SIG-M5 treated with dmso at 0.1 percent for 504 hours (cell line): Measurements from ENCODE around the gene FOXN3.
"Not testable (repeated sequence)": the region's sequence is repeated elsewhere in the genome, so short reads cannot be mapped to it uniquely, and the experiment has no call there.

Experiments used
- DNase-seq: peaks from one replicate; lab custom pipeline; 2025; ENCODE audit not compliant: unreplicated experiment; lab: John Stamatoyannopoulos, UW

The FOXN3 gene

DNA sequence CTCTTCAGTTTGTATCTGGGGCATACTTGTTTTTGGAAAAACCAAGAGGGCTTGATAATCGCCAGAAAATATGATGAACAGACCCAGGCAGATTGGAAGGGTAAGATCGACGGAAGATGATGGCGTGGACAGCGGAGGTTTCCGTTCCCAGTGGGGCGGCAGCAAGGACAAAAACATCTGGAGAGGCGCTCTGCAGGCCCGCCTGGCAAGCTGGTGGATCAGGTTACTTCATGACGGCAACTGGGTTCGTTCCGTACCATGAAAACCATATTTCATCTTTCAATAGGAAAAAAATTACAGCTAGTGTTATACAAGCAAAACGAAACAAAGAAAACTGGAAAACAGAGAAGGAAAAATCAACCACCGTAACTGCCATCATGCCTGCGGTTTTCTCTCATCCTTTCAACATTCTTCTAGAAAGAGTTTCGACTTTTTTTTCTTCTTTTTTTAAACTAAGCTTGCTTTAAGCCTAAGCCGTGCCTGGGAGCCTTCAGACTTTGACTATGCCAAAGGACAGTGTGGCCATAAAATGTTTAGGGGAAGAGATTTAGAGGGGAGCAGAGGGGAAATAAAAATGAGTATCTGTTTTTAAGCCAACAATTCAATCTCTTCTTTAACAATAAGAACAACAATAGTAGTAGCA, 210.5 kb downstream of the FOXN3 start:
- no peak for DNase-seq

DNA sequence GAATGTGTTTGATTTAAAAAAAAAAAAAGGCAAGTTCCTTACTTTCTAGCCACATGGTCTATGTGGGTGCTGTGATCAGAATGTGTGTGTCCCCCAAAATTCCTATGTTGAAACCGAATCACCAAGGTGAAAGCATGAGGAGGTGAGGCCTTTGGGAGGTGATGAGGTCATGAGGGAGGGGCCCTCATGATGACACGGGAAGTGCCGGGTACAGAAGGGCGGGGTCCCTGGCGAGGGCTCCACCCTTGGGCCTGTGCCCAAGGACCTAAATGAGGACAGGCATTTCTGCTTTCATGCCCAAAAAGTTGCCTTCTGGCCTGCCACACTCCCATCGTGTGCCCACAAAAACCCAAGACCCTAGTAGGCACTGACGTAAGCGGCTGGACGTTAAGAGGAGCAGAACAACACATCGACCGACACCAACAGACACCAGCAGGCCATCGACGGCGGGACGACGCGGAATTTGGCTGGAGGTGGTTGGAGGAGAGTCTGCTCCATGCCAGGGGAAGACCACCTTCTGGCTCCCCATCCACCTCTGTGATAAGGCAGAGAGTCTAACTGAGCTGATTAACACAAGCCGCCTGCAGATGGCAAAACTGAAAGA, 211.8 kb downstream of the FOXN3 start:
- DNase-seq, result no peak

DNA sequence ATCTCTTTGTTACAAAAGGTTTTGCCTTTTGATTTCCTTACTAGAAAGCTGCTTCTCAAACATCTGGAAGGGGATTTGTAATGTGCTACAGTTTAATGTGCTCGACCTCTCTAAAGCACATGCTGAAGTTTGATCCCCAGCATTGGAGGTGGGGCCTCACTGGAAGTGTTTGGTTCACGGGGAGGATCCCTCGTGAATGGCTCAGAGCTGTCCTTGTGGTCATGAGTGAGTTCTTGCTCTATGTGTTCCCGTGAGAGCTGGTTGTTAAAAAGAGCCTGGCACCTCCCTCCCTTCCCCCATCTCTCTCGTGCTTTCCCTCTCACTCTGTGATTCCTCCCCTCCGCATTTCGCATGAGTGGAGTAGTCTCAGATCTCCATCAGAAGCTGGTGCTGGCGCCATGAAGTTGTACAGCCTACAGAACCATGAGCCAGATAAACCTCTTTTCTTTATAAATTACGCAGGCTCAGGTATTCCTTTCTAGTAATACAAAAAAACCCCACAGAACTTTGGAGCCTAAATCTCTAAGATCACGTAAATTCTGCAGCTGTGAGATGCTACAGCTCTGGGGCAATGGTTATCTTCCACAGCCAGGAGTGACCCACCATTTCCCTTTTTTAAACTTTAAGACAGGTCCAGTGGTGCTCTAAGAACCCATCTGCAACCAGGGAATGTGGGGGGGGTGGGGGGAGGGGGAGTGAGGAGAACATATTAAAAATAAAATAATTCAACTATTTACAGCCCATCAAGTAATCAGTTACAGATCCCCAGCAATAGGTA, 214.4 kb downstream of the FOXN3 start:
- DNase-seq, result no peak

DNA sequence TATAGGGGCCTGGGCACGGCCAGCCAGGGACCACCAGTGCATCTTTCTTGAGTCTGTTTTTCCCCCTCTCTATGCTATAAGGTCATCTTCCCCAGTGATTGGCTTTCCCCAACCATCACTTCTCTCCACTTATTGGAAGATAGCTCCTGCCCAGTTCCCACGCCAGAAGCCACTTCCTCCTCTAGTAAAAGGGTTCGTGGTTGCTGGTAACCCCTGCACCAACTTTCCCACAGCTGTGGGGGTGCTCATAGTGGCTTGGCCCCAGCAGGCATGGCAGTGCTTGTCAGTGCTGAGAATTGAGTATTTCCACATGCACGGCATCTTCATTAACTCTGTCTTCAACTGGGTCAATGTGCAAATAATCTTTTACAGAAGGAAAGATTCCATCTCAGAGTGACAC, 215.4 kb downstream of the FOXN3 start:
- DNase-seq, result no peak

DNA sequence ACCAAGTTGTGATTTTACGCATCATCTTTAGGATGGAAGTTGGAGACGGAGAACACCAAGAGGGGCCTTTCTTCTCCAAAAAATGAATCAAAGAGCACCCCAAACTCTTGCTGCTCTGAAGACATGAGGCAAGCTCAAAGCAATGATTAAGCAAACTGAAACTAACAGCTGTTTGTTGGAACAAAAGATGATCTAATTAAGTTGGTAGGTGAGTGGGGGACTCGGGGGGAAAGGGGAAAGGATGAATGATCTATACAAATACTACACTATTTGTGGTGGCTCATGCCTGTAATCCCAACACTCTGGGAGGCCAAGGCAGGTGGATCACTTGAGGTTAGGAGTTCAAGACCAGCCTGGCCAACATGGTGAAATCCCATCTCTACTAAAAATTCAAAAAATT, 217.7 kb downstream of the FOXN3 start:
- DNase-seq, result not testable (repeated sequence)

DNA sequence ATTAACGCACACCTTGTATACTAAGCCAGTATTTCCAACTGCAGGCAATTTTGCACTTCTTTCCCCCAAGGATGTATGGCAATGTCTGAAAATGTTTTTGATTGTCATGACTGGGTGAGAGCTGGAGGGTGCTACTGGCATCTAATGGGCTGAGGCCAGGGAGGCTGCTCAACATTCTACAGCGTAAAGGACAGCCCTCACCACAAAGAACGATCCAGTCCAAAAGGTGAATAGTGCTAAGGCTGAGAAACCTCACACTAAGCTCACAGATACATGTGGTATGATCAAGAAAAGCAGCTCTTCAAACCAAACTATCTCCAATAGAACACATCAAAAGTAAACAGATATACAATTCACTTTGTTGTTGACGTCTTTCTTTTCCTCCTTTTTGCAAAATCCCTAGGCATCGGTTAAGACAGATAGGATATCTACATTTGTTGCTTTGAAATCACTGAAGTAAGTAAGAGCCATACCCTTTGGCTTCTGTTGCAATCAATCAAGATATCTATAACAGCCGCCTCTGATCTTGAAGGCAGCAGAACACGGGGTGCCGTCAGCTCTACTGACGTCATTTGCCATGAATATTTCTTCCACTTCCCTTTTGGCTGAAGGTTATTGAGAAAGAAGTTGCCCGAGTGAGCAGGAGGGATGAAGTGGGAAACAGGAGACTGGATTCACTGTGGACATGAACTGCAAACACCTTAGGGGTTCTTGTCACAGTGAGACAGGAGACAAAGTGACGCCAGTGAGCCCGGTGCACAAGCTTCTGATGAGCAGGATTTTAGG, 218.3 kb downstream of the FOXN3 start:
- peak; percentile 63 for DNase-seq

DNA sequence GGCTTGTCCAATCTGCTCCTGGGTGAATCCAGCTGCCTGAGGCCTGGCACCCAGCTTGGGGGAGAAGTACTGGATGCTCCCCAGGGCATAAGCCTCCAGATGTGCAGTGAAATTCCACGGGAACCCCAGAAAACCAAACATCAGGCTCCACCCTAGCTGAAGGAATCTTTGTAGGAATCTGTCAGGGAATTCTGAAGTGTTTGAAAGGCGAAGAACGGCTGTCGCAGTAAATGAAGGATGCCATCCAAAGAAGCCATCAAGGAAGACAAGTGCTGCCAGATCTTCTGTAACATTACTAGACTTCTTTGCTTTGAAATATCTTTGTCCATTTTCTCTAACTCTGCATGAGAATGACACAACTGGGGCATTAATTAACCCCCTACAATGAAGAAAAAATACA, 219.4 kb downstream of the FOXN3 start:
- DNase-seq, result no peak

DNA sequence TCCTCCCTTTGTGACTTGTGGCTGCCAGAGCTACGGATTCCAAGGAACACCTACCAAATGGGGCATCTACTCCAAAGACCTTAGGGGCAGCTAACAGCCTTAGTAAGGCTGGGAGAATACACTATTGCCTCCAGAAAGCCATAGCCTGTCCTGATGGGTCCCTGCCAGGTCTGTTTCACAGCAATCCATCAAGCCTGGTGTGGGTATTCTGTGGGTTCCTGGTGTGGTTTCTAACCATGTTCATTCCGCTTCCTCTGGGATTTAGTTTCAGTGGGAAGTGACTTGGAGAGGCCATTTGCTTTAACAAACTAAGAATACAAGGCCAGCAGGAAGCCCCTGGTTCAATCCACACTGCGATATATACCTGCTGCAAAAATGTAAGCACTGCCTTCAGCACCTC, 220.5 kb downstream of the FOXN3 start:
- DNase-seq, result no peak

DNA sequence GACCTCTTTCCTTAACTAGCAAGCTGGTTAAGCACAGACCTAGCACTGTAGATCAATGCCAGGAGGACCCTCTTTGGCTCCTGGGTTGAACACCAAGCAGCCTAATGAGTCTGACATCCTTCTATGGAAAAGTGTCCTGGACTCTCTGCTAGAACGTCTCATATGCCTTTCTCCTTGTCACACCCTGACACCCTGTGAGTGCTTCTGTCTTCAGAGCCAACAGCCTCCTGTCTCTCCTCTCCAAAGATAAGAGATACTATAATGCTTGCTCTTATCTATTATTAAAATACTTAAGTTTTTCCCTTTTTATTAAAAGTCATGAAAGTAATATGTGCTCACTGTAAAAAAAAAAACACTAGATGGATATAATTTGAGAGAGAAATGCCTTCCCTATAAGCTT, 222.7 kb downstream of the FOXN3 start:
- DNase-seq, result no peak

DNA sequence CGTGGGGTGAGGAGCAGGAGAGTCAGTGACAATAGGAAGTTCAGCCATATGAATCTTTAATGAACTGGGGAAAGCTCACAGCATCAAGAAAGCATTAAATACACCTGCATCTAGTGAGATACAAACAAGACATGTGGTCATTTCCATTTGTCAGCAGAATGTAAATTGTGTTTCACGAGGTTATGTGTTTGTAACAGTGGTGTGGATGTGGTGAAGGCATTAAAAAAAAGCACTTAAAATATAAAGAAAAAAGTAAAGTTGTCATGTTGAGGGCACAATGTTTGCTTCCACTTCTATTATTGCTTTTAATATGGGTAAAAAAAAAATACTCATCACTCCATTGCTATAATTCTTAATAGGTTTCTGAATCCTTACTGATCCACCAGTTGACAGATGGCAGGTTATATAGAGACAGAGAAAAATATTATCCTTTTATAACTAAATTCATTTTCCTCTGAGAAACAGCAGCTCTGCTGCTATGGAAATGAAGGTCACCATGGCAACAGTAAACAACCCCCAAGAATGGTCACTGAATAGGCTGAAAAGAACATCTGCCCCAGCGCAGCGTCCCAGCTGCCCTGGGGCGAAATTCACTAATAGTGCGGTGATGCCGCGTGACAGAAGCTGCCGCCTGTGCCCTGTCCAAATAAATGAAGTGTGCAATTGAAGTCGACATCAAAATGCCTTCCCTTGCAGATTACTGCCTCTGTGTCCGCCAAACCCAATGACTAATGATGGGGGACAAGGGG, 226.1 kb downstream of the FOXN3 start:
- no peak for DNase-seq

DNA sequence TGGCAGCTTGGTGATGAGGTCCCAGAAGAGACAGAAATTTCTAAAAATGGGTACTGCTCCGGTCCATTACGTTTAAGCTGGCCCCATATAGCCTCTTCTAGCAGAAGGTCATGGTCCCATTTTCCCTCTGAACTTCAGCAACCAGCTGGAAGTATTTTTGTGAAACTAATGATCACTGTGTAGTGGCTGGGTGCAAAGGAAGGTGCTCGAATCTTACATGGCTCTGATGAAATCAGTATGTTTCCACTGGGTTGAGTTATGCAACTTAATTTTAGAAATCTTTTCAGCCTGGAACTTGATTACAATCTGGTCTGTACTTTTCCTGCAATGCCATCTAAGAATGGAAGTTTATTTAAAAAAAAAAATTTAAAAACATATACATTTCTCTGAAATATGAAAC, 228.5 kb downstream of the FOXN3 start:
- no peak for DNase-seq

DNA sequence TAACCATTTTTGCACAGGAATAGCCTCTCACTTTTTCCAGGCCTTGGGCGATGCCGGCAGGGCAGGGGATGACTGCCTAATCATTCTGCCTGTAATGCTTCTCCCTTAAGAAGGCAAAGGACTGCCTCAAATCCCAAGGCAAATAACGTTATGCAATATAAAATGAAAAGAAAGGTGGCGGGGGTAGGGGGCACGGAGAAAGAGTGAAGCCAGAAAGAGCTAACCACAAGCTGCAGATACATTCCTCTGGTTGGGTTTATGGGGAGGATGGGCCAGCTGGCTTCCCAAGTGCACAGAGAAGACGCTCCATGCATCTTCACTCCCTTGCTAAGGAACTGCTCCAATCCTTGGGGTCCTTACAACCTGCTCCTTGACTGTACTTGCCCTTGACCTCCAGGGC, 229.5 kb downstream of the FOXN3 start:
- no peak for DNase-seq

DNA sequence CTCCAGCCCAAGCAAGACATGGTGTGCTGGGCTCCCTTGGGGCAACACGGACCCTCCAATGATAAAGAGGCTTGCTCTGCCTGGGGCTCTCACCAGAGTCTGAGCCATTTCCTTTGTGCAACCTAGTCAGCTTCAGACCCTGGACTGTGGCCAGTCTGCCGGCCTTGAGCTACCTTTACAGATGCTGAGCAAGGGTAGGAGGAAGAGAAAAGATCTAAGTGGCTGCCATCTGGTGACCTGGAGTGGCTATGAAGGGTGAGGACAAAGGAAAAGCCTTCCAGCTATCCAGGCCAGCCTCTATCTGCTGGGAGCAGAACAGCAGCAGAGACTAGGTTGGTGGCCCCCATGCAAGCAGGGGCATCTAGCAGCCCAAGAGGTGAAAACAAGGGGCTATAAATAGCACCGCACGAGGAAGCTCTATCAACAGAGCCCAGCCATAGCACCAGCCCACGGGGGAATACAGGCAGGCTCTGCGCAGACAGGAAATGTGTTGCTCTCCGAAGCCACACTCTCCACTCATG, 230.1 kb downstream of the FOXN3 start:
- no peak for DNase-seq

DNA sequence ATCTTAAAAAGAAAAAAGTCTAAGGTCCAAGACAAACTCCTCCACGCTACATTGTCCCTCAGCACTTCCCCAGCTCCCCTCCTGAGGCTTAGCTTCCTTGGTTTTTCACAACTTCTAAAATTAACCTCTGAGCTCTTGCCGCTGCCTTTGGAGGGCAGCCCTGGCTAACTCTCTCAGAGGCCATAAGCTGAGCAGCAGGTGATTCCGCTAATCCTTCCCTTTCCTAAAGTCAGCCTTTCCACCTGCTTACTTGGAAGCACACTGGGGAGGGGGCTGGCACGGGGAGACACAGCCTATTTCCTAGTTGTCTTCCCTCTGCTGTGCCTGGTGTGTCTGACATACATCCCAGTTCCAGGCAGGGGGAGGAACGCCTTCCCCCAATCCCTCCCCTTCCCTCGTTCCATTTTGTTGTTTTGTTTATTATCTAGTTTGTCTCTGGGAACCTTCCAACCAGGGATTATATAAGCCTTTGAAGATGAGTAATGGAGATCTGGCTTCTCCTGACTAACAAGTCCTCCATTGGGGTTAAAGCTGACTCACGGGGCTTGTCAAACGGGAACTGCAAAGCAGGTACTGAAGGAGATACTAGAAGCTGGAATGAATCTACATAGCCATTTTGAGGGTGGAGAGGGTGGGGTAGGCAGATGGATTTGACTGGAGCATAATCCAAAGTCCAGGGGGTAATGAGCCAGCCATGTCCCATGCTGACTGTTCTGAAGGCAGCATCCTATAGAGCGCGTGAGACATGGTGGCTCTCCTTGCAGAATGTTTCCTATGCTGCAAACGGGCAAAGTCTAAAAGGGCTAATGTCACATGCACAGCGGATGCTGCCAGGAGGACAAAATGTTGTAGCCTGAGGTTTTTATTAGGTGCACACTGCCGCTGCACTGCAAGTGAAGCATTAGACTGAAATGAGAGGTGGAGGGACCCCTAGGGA, 230.8 kb downstream of the FOXN3 start:
- DNase-seq, result peak; percentile 35

DNA sequence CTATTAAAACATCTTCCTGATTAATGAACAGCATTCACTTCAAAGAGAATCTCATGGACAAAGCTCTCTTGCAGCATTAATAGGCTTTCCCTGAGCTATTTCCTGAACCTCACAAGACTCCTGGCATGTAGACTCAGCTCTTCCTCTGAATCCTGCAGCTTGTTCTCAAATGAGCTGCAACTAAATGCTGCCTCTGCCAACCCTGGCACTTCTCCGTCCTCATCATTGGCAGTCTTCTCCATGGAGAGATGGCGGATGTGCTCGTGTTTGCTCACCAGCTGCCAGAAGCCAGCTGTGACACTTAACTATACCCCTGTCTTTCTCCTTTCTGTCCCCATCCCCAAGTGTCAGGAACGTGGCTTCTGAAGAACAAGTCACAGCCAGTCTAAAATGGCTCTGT, 232.1 kb downstream of the FOXN3 start:
- DNase-seq, result no peak

DNA sequence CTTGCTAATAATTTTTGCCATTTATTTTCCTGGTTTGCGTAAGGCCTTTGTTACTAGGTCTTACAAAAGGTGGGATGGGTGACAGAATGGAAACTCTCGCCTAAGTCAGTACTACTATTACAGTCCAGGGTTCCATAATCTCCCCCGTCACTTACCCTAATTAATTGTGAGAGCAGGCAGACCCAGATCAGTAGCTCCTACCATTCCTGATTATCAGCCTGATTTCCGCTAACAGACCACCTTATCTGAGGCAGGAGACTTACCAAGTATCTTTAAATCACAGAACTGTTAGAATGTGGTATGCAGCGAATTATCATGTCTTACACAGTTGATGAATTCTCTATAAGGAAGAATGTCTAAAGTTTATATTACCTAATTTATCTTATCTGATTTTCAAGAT, 234.7 kb downstream of the FOXN3 start:
- no peak for DNase-seq

DNA sequence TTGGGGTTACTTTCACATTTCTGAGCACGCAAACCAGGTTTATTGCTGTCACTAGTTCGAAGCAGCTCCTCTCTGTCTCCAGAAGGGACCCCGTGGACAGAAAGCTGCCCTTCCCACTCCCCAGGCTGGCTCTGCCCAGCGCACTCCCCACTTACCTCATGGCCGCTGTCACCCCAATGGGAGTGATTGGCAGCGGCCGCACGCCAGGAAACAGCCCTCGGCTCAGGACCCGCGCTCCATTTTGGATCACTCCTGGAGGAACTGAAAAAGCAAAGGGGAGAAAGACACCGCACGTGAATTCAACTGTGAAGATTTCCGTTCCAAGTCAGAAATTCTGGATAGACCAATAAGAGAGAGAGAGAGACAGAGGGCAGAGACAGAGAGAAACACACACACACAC, 236.5 kb downstream of the FOXN3 start:
- no peak for DNase-seq

DNA sequence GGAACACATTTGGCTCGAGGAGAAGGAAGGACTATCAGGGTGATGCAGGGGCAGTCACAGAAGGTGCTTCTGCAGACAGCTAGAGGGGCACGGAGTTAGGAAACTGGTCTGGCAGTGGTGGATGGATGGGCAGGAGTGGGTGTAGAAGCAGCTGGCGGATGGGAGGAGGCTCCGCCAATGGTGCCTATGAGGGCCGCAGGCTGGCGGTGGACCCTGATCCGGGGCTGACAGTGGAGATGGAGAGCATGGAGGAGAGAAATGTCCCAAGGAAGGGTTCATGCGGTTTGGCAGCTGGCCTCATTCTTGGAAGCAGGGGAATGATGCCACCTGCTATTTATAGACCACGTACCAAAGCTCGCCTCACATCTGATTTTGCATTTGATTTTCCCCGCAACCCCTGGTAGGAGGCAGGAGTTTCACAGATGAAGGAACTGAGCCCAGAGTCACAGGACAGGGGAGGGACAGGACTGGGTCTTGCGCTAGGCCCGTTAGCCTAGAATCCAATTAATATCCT, 237.1 kb downstream of the FOXN3 start:
- DNase-seq, result no peak

DNA sequence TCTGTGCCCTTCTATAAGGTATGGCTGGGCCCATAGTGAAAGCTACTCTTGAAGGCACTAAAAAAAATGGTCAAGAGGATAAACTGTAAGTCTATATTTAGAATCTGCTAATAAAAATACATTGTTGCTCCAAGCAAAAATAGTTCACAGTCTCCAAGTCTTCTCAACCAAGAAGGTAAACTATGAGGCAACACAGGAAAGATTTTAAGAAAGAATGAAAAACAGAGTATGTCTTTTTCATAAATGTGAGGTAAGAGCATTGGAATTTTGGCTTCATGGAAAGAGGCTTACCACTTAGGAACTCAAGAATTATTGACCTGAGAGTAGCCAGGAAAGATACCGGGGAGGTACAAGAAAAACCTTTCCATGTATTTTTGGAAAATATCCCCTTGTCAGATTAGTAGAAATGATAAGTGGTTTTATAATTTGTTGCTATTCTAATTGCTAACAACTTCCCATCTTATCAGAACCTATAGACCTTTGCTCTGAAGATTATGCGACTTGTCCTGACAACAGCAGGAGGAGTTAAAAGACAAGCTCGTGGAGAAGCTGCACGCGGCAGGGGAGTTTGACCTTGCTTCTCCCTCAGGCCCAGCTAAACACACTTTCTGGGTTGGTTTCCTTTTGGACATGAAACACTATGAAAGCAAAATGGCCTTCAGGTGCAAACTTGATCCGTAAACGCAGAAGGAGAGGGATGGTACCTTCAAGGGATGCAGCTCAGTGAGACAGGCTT, 238.1 kb downstream of the FOXN3 start:
- DNase-seq, result no peak
